ENCODE data around the gene PLCB1.

Gene PLCB1

GRCh38 chr20:8808202-8808535 lies 676.1 kb downstream of the PLCB1 start:
- Histone ChIP-seq H3K27ac (no peak overlapping the region), H3K4me3 (no peak overlapping the region), H3K36me3 (no peaks in the 10 kb centered on the region), H3K4me1 (no peaks in the 10 kb centered on the region), H3K9me3 (no peaks in the 10 kb centered on the region), H3K27me3 (no peaks in the 10 kb centered on the region)
- no peak for TF ChIP-seq CTCF (IDR thresholded peaks at IDR 0.05)
- DNase-seq, result no peak
- intact Hi-C loops (cut with DNase I; ENCODE audit: low total_unique reads), result no loop called here

GRCh38 chr20:8809107-8809953 lies 677.3 kb downstream of the PLCB1 start:
- H3K27me3 ChIP-seq, result no peaks in the 10 kb centered on the region
- H3K4me3 ChIP-seq, result no peak overlapping the region
- H3K4me1 ChIP-seq, result no peaks in the 10 kb centered on the region
- no peaks in the 10 kb centered on the region for H3K36me3 ChIP-seq
- no peak for DNase-seq
- no peak overlapping the region for H3K27ac ChIP-seq
- TF ChIP-seq CTCF (IDR thresholded peaks at IDR 0.05), result no peak
- H3K9me3 ChIP-seq, result no peaks in the 10 kb centered on the region
- intact Hi-C loops (cut with DNase I; ENCODE audit: low total_unique reads), result no loop called here

- Histone ChIP-seq H3K4me1 (no peaks in the 10 kb centered on the region), H3K36me3 (no peaks in the 10 kb centered on the region), H3K9me3 (no peaks in the 10 kb centered on the region), H3K4me3 (no peak overlapping the region), H3K27ac (peak overlapping the region in 1 of 2 donors; percentile 12), H3K27me3 (no peaks in the 10 kb centered on the region)
- no peak for DNase-seq
- intact Hi-C loops (cut with DNase I; ENCODE audit: low total_unique reads), result no loop called here
- TF ChIP-seq CTCF (IDR thresholded peaks at IDR 0.05), result no peak
Observed at GRCh38 chr20:8811801-8812594, 679.9 kb downstream of the PLCB1 start.

GRCh38 chr20:8812817-8813216 lies 680.8 kb downstream of the PLCB1 start:
- Histone ChIP-seq H3K27me3 (no peaks in the 10 kb centered on the region), H3K36me3 (no peaks in the 10 kb centered on the region), H3K27ac (peak overlapping the region in 1 of 2 donors; percentile 12), H3K4me1 (no peaks in the 10 kb centered on the region), H3K4me3 (no peak overlapping the region), H3K9me3 (no peaks in the 10 kb centered on the region)
- intact Hi-C loops (cut with DNase I; ENCODE audit: low total_unique reads), result no loop called here
- DNase-seq, result peak in 1 of 2 donors; percentile 30
- no peak for TF ChIP-seq CTCF (IDR thresholded peaks at IDR 0.05)

GRCh38 chr20:8815208-8815607 lies 683.1 kb downstream of the PLCB1 start:
- Histone ChIP-seq H3K4me1 (no peaks in the 10 kb centered on the region), H3K27me3 (no peaks in the 10 kb centered on the region), H3K27ac (no peak overlapping the region), H3K4me3 (no peak overlapping the region), H3K36me3 (no peaks in the 10 kb centered on the region), H3K9me3 (no peaks in the 10 kb centered on the region)
- DNase-seq, result no peak
- intact Hi-C loops (cut with DNase I; ENCODE audit: low total_unique reads), result no loop called here
- TF ChIP-seq CTCF (IDR thresholded peaks at IDR 0.05), result no peak
